HepG2 (cell line): ENCODE measurements around the gene GMPPA. TPM values are rescaled to one million over a fixed set of nuclear protein-coding genes. Genes with fewer than 3 reads are reported as not detected.

Source experiments
- ARID2 ChIP-seq: sonication (generic); formaldehyde crosslinking; IDR thresholded peaks from 2 replicates; pipeline ENCODE4 v1.8.1; 2022; ENCODE audit warnings: mild to moderate bottlenecking, missing genetic modification reagents, borderline replicate concordance
- ATF4 ChIP-seq, 2 experiments: fragments of 450-650 bp in 1 of 2; sonication (generic) in 1 of 2; formaldehyde crosslinking; IDR thresholded peaks; 2 replicates each; pipeline versions ENCODE4 v1.5.0 to v1.8.0; 2020 to 2022; ENCODE audit warnings: mild to moderate bottlenecking in 1 of 2, missing genetic modification reagents in 1 of 2
- GLMP ChIP-seq: sonication (generic); formaldehyde crosslinking; IDR thresholded peaks from 2 replicates; pipeline ENCODE4 v1.9.0; 2021; ENCODE audit warnings: missing genetic modification reagents, mild to moderate bottlenecking, borderline replicate concordance
- HOMEZ ChIP-seq: IDR thresholded peaks from 2 replicates; pipeline ENCODE4 v1.6.1; 2016; ENCODE audit warnings: low read depth
- KDM5B ChIP-seq: sonication (generic); formaldehyde crosslinking; IDR thresholded peaks from 2 replicates; pipeline ENCODE4 v1.4.0; 2020; ENCODE audit warnings: missing genetic modification reagents, mild to moderate bottlenecking, borderline replicate concordance
- KLF12 ChIP-seq: sonication (generic); formaldehyde crosslinking; IDR thresholded peaks from 2 replicates; pipeline ENCODE4 v1.4.0; 2020; ENCODE audit warnings: missing genetic modification reagents, borderline replicate concordance
- PHF20 ChIP-seq: sonication (generic); formaldehyde crosslinking; IDR thresholded peaks from 2 replicates; pipeline ENCODE4 v1.5.0; 2020; ENCODE audit warnings: mild to moderate bottlenecking, missing genetic modification reagents
- RERE ChIP-seq: IDR thresholded peaks from 2 replicates; pipeline ENCODE4 v1.6.1; 2016; ENCODE audit warnings: low read depth, missing genetic modification reagents, missing compliant biosample characterization
- SNAPC4 ChIP-seq: sonication (generic); formaldehyde crosslinking; IDR thresholded peaks from 2 replicates; pipeline ENCODE4 v1.4.0; 2020; ENCODE audit warnings: mild to moderate bottlenecking, missing genetic modification reagents
- TCF7 ChIP-seq: sonication (generic); IDR thresholded peaks from 2 replicates; pipeline ENCODE4 v1.6.1; 2016; ENCODE audit warnings: antibody characterized with exemption, low read depth
- ZNF251 ChIP-seq: sonication (generic); formaldehyde crosslinking; IDR thresholded peaks from 2 replicates; pipeline ENCODE4 v1.9.0; 2021; ENCODE audit warnings: mild to moderate bottlenecking, missing genetic modification reagents
- ZNF263 ChIP-seq: sonication (generic); formaldehyde crosslinking; IDR thresholded peaks from 2 replicates; pipeline ENCODE4 v1.4.0; 2020; ENCODE audit warnings: missing genetic modification reagents
- ZNF605 ChIP-seq: sonication (generic); formaldehyde crosslinking; IDR thresholded peaks from 2 replicates; pipeline ENCODE4 v1.8.0; 2022; ENCODE audit warnings: mild to moderate bottlenecking, missing genetic modification reagents
- ZNF883 ChIP-seq: sonication (generic); formaldehyde crosslinking; IDR thresholded peaks from 2 replicates; pipeline ENCODE4 v1.5.1; 2020; ENCODE audit warnings: mild to moderate bottlenecking, missing genetic modification reagents; ENCODE audit errors: not compliant biosample characterization
- polyA plus RNA-seq, 8 experiments: library from polyadenylated mRNA; depleted of rRNA in 3 of 8; stranded (reverse) in 7 of 8; unstranded in 1 of 8; fragments of >200 nt; fragmentation: Illumina TruSeq in 4 of 8; extraction: Trizol in 4 of 8; gene quantifications; 2 replicates each; pipeline versions ENCODE4 v1.2.1 to v1.2.3, GENCODE V29; 2011 to 2016; ENCODE audit warnings: low read depth in 4 of 8, missing spikeins in 1 of 8, mixed read lengths in 1 of 8; ENCODE audit not compliant: insufficient read depth in 1 of 8
- total RNA-seq, 5 experiments: library from RNA; depleted of rRNA; stranded (reverse); fragments of >200 nt; fragmentation: Illumina TruSeq; extraction: Trizol; gene quantifications; 2 replicates each; pipeline ENCODE4 v1.2.3, GENCODE V29; 2016; ENCODE audit warnings: low read depth in 1 of 5

The GMPPA gene
- total and polyA plus RNA-seq, 2 of the 13 experiments (the other 11 are each of a cell fraction or from before 2014, with no cell fraction given), result 81.1 to 106 TPM

- TF ChIP-seq HOMEZ (no peak), SNAPC4 (CRISPR knock-in tag) (no peak), ZNF263 (no peak), TCF7 (no peak), ZNF605 (CRISPR knock-in tag) (0 out of 2 replicates have a peak, but pooled peaks have one; percentile 23), KDM5B (peak; percentile 63; the same call in 1 of the 2 replicates), GLMP (CRISPR knock-in tag) (no peak), ZNF251 (no peak), ZNF883 (CRISPR knock-in tag) (no peak), ATF4 (CRISPR knock-in tag; IDR thresholded peaks at IDR 0.05) (no peak), RERE (CRISPR knock-in tag) (no peak), KLF12 (CRISPR knock-in tag) (no peak), ARID2 (CRISPR knock-in tag) (no peak), PHF20 (CRISPR knock-in tag) (no peak)
Measured at GRCh38 chr2:219509780-219510511, 11.3 kb downstream of the GMPPA start (continued).
